Neural cell (in vitro differentiated cells): ENCODE data around the gene SH3BP5.

Source experiments
- EP300 ChIP-seq: fragments of 450-650 bp; conservative IDR thresholded peaks from 2 replicates; pipeline ENCODE4 v1.6.1; 2014; ENCODE audit warnings: antibody characterized with exemption, mild to moderate bottlenecking, moderate library complexity; ENCODE audit not compliant: poor library complexity, severe bottlenecking
- EZH2 ChIP-seq: fragments of 200-600, 300-800 bp; shearing (Covaris generic), sonication (generic); IDR thresholded peaks from 2 replicates; pipeline ENCODE4 v1.6.1; 2014; ENCODE audit warnings: antibody characterized with exemption, low read length, borderline replicate concordance, mild to moderate bottlenecking; ENCODE audit not compliant: insufficient read depth, poor library complexity, severe bottlenecking
- MXI1 ChIP-seq: fragments of 450-650 bp; conservative IDR thresholded peaks from 2 replicates; pipeline ENCODE4 v1.6.1; 2014; ENCODE audit warnings: antibody characterized with exemption, mild to moderate bottlenecking; ENCODE audit not compliant: poor library complexity, severe bottlenecking
- POLR2AphosphoS5 ChIP-seq: IDR thresholded peaks from 2 replicates; pipeline ENCODE4 v1.6.1; 2012
- RAD21 ChIP-seq: fragments of 450-650 bp; conservative IDR thresholded peaks from 2 replicates; pipeline ENCODE4 v1.6.1; 2014; ENCODE audit warnings: antibody characterized with exemption, mild to moderate bottlenecking, moderate library complexity
- SMC3 ChIP-seq: fragments of 450-650 bp; conservative IDR thresholded peaks from 2 replicates; pipeline ENCODE4 v1.6.1; 2014; ENCODE audit warnings: antibody characterized with exemption, mild to moderate bottlenecking, moderate library complexity; ENCODE audit not compliant: poor library complexity
- TF ChIP-seq, protein P1 (sequence below): fragments of 450-650 bp; IDR thresholded peaks from 2 replicates; pipeline ENCODE4 v1.5.1; 2014; ENCODE audit warnings: antibody characterized with exemption, mild to moderate bottlenecking, moderate library complexity; ENCODE audit not compliant: poor library complexity, severe bottlenecking
- TF ChIP-seq, protein P2 (sequence below): IDR thresholded peaks from 2 replicates; pipeline ENCODE4 v1.6.1; 2012; ENCODE audit warnings: borderline replicate concordance

DNA sequence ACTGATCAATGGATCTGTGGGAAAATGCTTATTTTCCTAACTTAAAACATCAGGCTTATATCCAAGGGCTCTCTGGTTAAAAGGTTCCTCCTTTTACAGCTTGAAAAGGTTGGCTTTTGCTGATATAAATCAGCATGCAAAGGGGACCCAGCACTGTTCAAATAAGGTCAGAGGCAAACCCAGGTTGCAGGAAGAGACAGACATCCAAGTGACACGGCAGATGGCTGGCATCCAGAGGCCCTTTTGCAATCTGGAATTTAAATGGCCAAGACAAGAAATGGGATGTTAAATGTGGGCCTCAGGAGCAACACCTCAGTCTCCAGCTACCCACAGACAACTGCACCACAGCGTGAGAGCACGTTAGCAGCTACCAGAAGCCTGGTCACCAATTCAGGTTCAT lies 6.3 kb downstream of the SH3BP5 start:
- TF ChIP-seq POLR2AphosphoS5 (no peak), EZH2 (no peak), EP300 (no peak), RAD21 (no peak), SMC3 (no peak), MXI1 (no peak)
- TF ChIP-seq, protein P1, sequence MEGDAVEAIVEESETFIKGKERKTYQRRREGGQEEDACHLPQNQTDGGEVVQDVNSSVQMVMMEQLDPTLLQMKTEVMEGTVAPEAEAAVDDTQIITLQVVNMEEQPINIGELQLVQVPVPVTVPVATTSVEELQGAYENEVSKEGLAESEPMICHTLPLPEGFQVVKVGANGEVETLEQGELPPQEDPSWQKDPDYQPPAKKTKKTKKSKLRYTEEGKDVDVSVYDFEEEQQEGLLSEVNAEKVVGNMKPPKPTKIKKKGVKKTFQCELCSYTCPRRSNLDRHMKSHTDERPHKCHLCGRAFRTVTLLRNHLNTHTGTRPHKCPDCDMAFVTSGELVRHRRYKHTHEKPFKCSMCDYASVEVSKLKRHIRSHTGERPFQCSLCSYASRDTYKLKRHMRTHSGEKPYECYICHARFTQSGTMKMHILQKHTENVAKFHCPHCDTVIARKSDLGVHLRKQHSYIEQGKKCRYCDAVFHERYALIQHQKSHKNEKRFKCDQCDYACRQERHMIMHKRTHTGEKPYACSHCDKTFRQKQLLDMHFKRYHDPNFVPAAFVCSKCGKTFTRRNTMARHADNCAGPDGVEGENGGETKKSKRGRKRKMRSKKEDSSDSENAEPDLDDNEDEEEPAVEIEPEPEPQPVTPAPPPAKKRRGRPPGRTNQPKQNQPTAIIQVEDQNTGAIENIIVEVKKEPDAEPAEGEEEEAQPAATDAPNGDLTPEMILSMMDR, result no peak
- TF ChIP-seq, protein P2, sequence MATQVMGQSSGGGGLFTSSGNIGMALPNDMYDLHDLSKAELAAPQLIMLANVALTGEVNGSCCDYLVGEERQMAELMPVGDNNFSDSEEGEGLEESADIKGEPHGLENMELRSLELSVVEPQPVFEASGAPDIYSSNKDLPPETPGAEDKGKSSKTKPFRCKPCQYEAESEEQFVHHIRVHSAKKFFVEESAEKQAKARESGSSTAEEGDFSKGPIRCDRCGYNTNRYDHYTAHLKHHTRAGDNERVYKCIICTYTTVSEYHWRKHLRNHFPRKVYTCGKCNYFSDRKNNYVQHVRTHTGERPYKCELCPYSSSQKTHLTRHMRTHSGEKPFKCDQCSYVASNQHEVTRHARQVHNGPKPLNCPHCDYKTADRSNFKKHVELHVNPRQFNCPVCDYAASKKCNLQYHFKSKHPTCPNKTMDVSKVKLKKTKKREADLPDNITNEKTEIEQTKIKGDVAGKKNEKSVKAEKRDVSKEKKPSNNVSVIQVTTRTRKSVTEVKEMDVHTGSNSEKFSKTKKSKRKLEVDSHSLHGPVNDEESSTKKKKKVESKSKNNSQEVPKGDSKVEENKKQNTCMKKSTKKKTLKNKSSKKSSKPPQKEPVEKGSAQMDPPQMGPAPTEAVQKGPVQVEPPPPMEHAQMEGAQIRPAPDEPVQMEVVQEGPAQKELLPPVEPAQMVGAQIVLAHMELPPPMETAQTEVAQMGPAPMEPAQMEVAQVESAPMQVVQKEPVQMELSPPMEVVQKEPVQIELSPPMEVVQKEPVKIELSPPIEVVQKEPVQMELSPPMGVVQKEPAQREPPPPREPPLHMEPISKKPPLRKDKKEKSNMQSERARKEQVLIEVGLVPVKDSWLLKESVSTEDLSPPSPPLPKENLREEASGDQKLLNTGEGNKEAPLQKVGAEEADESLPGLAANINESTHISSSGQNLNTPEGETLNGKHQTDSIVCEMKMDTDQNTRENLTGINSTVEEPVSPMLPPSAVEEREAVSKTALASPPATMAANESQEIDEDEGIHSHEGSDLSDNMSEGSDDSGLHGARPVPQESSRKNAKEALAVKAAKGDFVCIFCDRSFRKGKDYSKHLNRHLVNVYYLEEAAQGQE, result no peak
